Subcutaneous adipose tissue (tissue), 4 donors: ENCODE results near the gene BYSL. TPM values are rescaled to one million over a fixed set of nuclear protein-coding genes. Genes with fewer than 3 reads are reported as not detected.

Experiments used
- CTCF ChIP-seq: fragments of 450-650 bp; IDR thresholded peaks from one replicate; pipeline ENCODE4 v1.5.1; 2016; ENCODE audit warnings: low read depth, mild to moderate bottlenecking, control low read depth, antibody characterized with exemption, moderate library complexity
- total RNA-seq, 4 donors: library from RNA; depleted of rRNA; stranded (reverse); fragments of >200 nt; gene quantifications; one replicate each; pipeline ENCODE4 v1.1.0, GENCODE V29; 2016

The BYSL gene
- total RNA-seq, 4 donors from 2014 or later, result 3.2 to 12.1 (median 6.2) TPM

GRCh38 chr6:41964201-41964887 is 43.0 kb downstream of the BYSL start:
- no peak for TF ChIP-seq CTCF

- TF ChIP-seq CTCF, result no peak
Measured at GRCh38 chr6:41965429-41966213, 44.3 kb downstream of the BYSL start.

GRCh38 chr6:41966214-41966920 is 45.1 kb downstream of the BYSL start:
- TF ChIP-seq CTCF, result no peak

GRCh38 chr6:41966961-41967311 is 45.6 kb downstream of the BYSL start:
- TF ChIP-seq CTCF, result no peak

GRCh38 chr6:41967312-41968287 is 46.3 kb downstream of the BYSL start:
- no peak for TF ChIP-seq CTCF

- no peak for TF ChIP-seq CTCF
Measured at GRCh38 chr6:41970436-41970846, 49.1 kb downstream of the BYSL start.
